GM20000 (cell line): ENCODE measurements around the gene TRPC4AP.

ENCODE experiments used
- DNase-seq: peaks from one replicate; pipeline ENCODE4 v3.0.0; 2012; ENCODE audit warnings: low spot score
- CTCF ChIP-seq: IDR thresholded peaks from 2 replicates; pipeline ENCODE4 v1.5.1; 2012; ENCODE audit warnings: mild to moderate bottlenecking, control low read depth; ENCODE audit errors: extremely low read depth, missing control alignments

Gene TRPC4AP

GRCh38 chr20:35065181-35065580 lies 27.4 kb downstream of the TRPC4AP start:
- TF ChIP-seq CTCF: no peak
- no peak for DNase-seq

- no peak for TF ChIP-seq CTCF
- DNase-seq: no peak
Measured at GRCh38 chr20:35063168-35063567, 29.4 kb downstream of the TRPC4AP start.

- no peak for DNase-seq
- TF ChIP-seq CTCF: no peak
Measured at GRCh38 chr20:35062478-35062877, 30.1 kb downstream of the TRPC4AP start.

GRCh38 chr20:35060168-35060567 lies 32.4 kb downstream of the TRPC4AP start:
- no peak for TF ChIP-seq CTCF

GRCh38 chr20:35059612-35060011 lies 33.0 kb downstream of the TRPC4AP start:
- no peak for DNase-seq
- no peak for TF ChIP-seq CTCF

More at GRCh38 chr20:35060168-35060567, 32.4 kb downstream of the TRPC4AP start:
- DNase-seq: no peak

GRCh38 chr20:35059110-35059509 lies 33.5 kb downstream of the TRPC4AP start:
- TF ChIP-seq CTCF: no peak
- DNase-seq: no peak

- TF ChIP-seq CTCF: no peak
- DNase-seq: peak; percentile 38
Measured at GRCh38 chr20:35055445-35056276, 36.9 kb downstream of the TRPC4AP start.
